HUDEP-2 (cell line): Measurements from ENCODE around the gene MGLL.
A peak's percentile ranks its signal among the peaks of the same experiment; 100 is the strongest.
"Not testable (repeated sequence)": the region's sequence is repeated elsewhere in the genome, so short reads cannot be mapped to it uniquely, and the experiment has no call there.

Source experiments
- DNase-seq, 76 experiments: peaks; one replicate each; lab custom pipeline; 2025; ENCODE audit not compliant: unreplicated experiment in 76 of 76; lab: John Stamatoyannopoulos, UW

MGLL gene

DNA sequence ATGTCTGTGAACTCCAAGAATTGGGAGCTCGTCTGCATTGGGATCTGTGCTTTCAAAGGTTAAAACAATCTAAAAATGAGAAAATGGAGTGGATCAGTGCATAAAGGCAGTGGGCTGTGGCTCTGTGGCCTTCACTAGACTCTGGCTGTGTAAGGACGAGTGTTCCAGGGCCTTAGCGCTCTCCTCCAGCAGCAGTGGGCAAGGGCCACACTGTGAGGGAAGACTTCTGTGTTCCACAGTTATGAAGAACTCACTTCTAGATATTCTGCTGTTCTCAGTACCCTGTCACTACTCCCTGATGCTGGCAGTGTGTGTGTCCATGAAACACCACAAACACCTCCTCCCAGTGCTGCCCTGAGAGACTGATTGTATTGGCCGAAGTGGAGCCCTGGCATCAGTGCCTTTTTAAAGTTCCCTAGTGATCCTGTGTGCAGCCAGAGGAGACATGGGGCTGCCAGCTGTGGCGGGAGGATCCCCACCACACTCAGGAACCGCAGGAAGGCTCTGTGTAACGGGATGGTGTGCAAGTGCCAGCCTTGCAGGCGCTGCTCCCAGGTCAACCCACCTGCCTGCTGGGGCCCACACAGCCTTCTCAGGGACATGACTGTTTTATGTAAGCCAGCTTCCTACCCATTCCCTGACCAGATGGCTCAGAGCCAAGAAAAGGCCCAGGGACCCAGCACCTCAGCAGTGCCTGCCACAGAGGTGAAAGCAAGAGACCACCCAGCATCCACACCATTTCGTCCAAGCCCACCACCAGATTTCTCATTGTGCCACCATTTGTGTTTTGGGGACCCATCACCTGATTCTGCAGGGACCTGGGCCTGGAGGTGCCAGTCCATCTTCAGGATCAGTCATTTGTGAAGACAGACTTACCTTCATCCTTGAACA is 109.2 kb downstream of the MGLL start:
- DNase-seq = no peak

DNA sequence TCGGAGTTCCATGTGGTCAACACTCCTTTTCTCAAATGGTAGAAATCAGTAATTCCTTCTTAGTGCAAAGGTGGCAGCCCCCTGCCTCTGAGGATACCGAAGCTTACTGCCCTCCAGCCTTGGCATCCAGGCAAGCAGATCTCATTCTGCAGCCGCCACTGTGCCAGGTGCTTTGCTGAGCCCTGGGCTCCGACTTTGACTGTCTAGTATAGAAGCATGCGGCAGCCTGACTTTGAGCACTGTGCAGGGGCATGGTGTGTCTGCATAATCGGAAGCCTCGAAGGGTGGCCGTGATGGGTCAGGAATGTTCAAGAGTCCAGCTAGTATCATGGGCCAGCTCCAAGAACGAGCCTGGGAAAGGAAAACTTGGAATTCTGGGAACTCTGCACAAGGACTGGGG is 109.9 kb downstream of the MGLL start:
- DNase-seq = no peak

DNA sequence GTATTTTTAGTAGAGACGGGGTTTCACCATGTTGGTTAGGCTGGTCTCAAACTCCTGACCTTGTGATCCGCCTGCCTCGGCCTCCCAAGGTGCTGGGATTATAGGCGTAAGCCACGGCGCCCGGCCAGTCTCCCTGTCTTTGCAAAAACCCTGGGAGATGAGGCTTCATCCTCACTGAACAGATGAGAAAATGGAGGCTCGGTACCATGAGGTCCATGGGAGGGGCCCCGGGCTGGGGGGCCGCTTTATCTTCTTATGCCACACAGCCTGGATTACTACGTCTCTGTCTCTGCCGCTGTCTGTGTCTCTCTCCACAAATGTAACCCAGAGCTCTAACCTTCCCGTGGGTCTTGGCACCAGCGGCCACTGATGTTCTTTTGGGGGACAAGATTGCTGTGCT is 110.4 kb downstream of the MGLL start:
- DNase-seq = no peak

DNA sequence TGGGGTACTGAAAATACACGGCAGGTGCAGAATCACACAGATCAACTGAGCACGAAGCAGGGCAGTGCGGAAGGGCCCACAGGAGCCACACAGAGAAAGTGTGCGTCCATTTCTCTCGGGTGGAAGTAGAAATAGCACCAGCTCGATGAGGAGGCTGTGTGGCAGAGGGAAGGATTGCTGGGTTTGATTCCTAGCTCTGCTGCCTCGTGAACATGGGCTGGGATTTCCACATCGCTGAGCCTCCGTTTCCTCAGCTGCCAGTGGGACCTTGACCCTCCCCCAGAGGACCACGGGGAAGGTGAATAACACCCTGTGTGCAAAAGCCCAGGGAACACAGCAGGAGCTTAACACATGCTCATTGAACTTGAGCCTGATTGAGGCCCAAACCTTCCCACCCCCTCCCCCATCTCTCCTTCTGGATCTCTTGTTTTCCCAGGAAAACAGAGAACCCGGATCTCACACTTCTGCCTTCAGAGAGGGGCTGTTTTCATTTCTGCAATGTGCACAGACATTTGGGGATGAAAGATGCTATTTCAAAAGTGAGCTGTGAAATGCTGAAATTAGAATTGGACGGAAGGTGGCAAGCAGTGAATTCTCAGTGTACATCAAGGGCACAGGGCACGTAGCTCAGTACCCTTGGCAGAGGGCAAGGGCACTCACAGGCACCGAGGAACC is 111.2 kb downstream of the MGLL start:
- DNase-seq = no peak

DNA sequence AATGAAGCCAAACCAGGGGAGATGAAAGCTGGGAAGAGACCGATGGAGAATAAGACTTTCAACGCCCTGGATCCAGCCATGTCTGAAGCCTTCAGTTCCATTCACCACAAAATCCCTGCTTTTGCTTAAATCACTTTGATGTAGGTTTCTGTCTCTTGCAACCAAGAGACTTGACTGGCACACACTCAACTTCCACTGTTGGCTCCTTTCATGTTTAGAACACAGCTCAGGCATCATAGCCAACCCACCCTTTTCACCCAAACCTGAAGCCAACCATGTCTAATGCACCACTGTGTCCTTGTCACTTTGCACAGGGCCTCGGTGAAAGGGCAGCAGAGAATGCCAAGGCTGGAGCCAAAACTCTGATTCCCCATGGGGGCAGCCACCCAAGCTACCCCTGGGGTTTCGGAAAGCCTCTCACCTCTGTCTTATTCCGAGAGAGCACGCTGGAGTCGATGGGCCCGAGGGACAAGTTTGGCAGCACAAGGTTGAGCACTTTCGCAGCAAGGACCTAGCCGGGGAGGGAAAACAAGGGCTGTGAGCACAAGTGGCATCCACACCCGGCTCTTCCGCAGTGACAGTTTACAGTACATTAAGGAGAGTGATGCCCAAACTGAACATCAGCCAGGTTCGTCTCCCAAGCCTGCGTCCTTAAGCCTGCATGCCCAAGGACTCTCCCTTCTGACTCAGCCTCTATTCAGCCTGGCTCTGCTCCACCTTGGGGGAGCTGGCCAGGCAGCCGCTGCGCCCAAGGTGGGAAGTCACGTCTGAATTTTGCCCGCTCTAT is 112.0 kb downstream of the MGLL start:
- DNase-seq = no peak

DNA sequence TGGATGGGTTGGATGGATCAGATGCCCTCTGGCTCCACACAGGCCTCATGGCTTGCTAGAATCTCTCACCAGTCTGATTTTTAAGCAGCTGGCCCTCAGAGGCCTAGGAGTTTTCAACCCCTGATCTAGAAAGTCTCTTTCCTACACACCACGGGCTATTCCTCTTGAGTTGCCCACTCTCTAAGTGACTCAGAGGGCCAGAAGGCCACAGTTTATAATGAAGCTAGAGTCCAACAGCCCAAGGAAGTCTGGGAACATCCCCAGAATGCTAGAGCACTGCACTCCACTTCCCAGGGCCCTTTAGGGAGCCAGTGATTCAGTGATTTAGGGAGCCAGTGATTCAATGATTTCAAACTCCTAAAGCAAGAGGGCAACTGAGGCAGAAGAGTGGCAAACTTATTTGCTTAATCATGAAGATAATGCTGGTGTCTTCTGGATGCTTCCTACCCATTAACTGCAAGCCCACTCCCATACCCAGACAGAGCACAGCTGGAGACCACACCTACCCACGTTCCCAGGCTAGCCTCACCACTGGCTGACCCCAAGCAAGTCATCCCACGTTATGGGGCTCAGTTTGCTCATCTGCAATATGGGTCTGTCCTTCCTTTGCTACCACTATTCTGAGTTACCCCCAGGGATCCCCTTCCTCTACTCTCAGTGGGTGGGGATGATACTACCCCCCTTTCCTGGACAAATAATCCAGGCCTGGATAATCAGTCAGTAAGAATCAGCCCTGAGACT is 112.8 kb downstream of the MGLL start:
- DNase-seq = no peak

DNA sequence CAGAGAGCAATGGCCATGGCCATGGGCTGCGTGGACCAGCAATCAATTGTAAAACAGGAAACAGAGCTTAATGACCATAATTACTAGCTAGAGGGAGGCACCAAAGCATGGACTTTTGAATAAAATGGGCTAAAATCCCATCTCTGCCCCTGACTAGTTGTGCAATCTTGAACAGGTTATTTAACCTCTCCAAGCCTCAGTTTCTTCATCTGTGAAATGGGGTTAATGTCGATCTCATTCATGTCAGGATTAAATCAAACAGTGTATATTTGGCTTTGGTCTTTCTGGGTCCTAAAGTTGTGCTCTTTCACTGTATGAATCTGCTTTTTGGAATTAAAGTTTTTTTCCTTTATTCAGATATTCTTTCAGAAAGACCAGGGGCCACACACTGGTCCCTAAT is 113.5 kb downstream of the MGLL start:
- no peak for DNase-seq

DNA sequence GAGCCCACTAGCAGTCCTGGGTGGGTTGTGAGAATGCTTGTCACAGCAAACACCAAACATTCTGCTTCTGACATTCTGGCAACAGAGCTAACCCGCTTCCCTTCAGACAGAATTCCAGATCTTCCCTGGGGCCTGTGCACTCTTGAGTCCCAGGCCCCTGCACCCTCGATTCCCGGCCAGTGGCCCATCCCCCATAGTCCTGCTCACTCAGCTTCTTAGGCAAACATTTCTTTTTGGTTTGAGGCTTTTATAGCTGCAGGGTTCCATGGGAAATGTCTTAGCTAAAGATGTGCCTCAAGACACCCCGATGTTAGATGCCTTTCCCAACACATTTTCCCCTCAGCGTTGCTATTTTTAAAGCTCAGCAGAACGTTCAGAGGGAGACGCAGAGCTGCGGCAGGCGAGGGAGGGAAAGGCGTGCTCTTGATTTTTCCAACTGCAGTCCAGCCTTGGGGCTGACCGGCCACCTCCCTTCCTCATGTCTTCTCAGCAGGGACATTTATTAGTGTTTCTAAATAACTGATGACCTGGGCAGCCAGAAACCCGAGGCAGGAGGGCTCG is 114.4 kb downstream of the MGLL start:
- no peak for DNase-seq

DNA sequence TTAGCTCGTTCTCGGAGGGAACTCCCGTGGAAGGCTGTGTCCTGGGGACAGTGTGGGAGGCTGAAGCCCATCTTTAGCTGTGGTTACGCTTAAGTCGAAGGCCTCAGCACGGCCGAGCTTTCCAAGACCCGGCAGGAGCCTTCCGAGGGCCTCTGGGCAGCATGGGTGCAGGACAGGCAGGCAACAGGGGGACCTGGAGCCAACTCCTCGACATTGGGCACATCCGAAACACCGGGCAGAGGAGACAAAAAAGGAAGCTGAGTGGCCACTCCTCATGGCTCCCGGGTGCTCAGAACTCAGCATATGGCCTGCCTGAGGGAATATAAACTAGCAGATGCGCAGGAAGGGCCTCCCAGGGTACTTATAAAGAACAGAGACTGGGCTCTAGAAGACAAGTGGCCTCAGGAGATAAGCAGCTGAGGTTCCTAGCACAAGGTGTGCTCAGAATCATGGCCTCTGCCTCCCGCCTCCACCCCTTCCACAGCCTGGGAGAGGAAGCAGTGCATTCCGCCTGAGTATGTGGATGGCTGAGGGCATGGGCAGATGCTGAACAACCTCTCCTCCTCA is 115.4 kb downstream of the MGLL start:
- DNase-seq = no peak

DNA sequence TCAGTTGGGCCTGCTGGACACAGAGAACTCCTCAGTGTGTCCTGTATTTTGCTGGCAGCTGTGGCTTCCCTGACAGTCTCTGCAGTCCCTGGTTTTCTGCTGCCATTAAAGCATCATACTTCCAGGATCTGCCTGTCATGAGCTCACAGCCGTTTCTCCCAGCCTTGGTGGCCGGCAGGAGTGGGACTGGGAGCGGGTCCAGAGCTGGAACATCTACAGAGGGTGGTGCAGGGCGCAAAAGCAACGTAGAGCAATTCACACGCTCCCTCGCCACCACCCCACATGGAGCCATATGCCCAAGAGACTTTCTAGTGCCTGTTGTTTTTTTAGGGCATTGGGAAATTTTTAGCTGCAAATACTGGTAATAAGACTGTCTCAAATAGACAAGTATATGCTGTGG is 116.0 kb downstream of the MGLL start:
- no peak for DNase-seq

DNA sequence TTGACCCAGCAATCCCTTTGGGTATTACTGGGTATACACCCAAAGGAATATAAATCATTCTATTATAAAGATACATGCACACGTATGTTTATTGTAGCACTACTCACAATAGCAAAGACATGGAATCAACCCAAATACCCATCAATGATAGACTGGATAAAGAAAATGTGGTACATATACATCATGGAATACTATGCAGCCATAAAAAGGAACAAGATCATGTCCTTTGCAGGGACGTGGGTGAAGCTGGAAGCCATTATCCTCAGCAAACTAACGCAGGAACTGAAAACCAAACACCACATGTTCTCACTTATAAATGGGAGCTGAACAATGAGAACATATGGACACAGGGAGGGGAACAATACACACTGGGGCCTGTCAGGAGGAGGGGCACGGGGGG is 117.5 kb downstream of the MGLL start:
- not testable (repeated sequence) for DNase-seq

DNA sequence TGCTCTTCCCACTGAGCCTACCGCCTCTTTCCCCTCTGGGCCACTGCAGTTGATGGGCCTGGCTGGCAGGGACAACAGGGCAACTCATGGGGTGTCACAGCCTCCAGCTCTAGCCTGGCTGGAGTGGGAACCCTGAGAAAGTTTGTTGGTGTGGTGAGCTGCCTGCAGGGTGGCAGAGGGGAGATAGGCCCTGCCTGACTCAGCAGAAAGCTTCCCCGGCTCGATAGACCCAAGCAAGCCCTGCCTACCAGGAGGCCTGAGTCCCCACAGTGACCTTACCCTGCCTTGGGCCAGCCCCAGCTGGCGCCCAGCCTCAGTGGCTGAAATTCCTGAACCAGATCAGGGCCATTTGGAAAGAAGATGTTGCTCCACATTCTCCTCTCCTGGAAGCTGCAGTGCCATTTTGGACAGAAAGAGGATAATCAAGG is 120.2 kb downstream of the MGLL start:
- DNase-seq = peak in 66 of 76 experiments; percentile 2 to 79 (median 52)

DNA sequence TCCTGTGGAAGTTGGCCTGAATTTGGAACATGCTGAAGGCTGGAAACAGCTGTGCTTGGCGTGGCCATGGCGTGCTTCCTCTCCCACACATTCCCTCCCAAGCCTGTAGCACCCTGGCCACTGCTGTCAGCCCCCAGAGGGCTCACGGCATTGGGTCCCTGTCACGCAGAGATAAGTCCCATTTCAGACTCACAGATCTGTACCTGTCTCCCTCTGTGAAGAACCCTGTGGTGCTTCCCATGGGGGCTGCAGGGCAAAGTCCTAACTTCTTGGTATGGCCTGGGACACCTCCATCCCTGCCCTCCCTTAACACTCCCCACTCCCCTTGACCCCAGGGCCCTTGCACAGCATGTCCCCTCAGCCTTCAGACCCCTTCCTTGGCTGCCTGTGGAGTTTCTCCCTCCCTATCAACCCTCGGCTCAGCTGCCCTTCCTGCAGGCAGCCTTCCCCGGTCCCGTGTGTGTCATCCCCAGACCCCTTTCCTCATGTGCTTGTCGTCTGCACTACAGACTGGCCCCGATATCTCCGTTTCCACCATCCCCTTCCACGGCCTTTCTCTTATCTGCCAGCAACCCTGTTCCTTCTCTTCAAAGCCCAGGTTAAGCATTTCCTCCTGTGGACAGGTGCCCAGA is 120.9 kb downstream of the MGLL start:
- peak in 3 of 76 experiments; percentile 7 to 15 (median 12) for DNase-seq

DNA sequence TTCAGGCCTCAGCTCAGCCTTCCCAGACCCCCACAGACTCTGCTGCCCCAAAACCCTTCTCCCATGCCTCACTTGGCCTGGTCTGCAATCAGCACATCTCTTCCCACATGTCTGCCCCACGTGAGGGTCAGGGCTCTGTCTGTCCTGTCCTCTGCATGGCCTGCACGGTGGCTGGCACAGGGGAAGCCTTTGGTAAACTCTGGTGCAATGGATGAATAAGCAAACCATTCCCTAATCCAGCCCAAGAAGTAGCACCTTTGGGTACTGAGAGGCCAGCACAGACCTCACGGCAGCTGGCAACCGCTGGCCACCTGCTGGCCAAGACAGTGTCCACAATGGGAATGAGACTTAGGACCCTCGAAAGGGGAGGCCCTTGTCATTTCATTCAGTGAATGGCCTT is 121.9 kb downstream of the MGLL start:
- DNase-seq = no peak

DNA sequence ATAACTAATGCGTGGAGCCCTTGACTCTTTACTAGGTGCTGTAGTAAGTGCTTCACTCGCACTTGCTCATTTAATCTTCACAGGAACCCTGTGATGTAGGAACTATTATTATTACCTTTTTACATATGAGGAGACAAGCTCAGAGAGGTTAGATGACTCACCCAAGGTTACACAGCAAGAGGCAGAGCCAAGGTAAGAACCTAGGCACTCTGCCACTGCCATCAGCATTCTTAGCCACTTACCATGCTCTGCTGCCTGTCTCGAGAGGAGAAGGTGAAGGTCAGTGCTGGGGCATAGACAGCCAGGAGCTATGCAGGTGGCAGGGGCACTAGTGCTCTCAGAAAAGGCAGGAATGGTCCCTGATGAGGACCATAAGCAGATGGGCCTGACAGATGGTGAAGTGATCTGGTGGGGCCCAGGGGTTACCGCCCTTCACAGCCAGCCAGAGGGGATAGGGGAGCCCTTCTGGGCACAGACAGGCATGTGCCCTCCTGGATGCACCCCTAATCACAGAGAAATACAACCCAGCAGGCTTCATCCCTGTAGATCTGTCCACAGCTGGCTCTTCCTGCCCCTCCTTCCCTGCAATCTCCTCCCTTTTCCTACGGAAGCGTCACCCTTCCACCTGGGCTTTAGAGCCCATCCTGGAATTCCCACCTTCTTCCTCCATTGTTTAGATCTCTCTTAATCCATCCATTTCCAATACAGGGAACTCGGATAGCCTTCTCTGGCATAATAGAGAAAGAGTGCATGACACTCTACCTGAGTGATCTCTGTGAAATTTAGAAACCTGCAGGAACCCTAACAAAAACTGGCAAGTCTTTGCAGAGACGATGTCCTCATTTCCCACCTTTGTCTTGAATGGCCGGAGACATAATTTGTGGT is 122.7 kb downstream of the MGLL start:
- no peak for DNase-seq

DNA sequence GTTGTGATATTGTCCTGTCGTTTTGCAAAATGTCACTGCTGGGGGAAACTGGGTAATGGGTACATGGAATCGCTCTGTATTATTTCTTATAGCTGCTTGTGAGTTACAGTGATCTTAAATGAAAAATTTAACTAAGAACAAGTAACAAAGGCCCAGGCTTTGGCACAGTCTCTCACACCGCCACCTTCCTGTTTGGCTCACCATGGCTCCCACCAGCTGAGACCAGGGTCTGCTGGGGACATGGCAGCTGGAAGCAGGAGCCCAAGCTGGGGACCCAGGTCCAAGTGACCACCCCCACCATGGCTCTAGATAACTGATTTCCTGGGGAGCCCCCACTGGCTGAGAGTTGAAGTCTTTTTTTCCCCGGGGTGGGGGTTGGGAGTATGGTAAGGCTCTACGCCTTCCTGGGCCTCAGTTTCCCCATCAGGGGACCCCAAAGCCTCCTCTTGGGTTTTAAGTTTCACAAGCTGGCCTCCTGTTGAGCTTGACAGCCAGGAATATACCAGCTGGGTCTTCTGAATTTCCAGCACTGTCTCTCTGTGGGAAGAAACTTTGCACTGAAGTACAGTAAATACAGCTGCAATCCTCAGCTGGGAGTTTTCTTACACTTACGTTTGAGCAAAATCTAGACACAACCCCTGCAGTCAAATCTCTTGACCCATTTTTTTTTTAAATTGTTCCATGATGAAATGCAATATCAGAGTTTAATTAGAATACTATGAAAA is 123.5 kb downstream of the MGLL start:
- no peak for DNase-seq

DNA sequence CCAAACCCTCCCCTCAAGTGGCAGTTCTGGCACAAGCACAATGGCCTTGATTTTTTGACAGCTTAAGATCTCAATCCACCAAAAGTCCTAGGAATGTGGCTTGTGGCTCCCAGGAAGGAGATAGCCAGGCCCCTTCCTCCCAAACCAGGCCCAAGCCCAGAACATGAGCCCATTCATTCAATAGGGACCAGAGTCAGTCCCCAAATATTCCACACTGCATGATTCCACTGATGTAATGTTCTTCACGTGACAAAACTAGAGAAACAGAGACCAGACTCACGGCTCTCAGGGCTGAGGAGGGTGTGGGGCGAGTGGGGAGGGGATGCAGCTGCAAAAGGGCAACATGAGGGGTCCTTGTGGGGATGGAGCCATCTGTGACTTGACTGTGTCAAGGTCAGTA is 124.0 kb downstream of the MGLL start:
- no peak for DNase-seq
